Heart left ventricle (tissue), 13 donors: ENCODE results near the gene STRADB.

Experiments used
- CTCF ChIP-seq, 12 donors: fragments of 200-600 bp; sonication (generic) in 4 of 12; IDR thresholded peaks; one replicate each; pipeline versions ENCODE4 v1.5.0 to v1.8.0; 2018 to 2022; ENCODE audit warnings: antibody characterized with exemption in 12 of 12, mild to moderate bottlenecking in 5 of 12
- POLR2A ChIP-seq, 2 donors: fragments of 450-650 bp; IDR thresholded peaks; one replicate each; pipeline ENCODE4 v1.6.1; 2017; ENCODE audit warnings: antibody characterized with exemption in 2 of 2, mild to moderate bottlenecking in 2 of 2, moderate library complexity in 2 of 2
- donor health status: ischemic (EF 13 %, LVEDD 7.1; RV severe dilation, severe dysfunction).
- donor health status: DM: no; HTN: yes; CAD: no.
- donor health status: DM: no; HTN: no; CAD: no.
- donor health status: ischemic (EF 25% LVEDD 6.9; RV normal size, moderate dysfunction).
- donor health status: ischemic (EF 25% LVEDD 5.7; RV mildly dilated, moderate dysfunction).
- donor health status: ischemic (EF 35%, LVEDD 5.7; RV mildly dilated, moderate dysfunction).
- donor health status: nonischemic (EF 11% LVEDD 7.7; RV severe dilation, severe dysfunction).
- donor health status: DM: yes; HTN: yes; CAD: no.
- donor health status: PGD.
- donor health status: ischemic (EF 29% LVEDD 5.4; RV normal size, mild dysfunction).
- donor health status: nonischemic (EF 23%, LVEDD 6.1; RV moderate dilation, normal function).

GRCh38 chr2:201425952-201426351, 25.6 kb upstream of the STRADB start:
- TF ChIP-seq CTCF (IDR thresholded peaks at IDR 0.05) (no peak), POLR2A (IDR thresholded peaks at IDR 0.05) (no peak)
